Loucy (cell line): Measurements from ENCODE around the gene PAXX.
A peak's percentile ranks its signal among the peaks of the same experiment; 100 is the strongest.

ENCODE experiments used
- EZH2phosphoT487 ChIP-seq: fragments of 200-600 bp; IDR thresholded peaks from 2 replicates; pipeline ENCODE4 v1.6.1; 2018; ENCODE audit warnings: antibody characterized with exemption, mild to moderate bottlenecking, moderate library complexity, borderline replicate concordance
- TF ChIP-seq, protein P1 (sequence below): fragments of 200-600 bp; sonication (generic); conservative IDR thresholded peaks from 2 replicates; pipeline ENCODE4 v1.5.1; 2014; ENCODE audit warnings: mild to moderate bottlenecking, antibody characterized with exemption, low read length

DNA sequence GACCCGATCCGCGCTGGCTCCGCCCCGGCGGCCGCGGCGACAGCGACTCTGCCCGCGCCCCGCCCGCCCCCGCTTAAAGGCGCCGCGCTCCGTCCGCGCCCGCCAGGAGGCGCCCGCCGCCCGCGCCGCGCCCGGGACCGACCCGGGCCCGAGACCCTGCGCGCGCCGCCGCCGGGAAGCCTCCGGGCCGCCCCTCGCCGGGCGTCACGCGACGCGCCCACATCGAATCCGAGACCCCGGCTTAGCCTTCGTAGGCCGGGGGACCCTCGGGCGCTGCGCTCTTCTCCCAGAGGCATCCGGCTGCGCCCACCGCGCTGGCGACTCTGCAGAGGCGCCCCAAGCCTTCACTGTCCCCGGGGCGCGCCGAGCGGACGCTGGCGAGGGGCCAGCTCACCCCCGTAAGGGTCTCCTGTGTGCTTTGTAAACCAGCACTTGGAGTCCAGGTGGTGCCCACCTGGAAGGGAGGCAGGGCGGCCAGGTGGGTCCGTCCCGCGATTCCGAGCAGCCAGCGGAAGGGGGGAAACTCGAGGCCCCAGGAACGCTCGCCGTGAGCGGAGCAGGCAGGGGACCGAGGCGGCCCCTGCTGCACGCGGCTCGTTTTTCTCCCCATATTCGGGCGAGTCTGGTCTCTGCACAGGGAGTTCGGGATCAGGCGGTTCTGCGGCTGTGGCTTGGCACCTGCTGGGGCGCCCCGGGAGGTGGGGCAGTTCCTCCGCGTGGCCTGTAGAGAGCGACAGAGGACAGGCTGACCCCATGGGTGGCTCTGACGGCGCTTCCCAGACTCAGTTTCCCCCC, 36.2 kb downstream of the PAXX start:
- TF ChIP-seq, protein P1, sequence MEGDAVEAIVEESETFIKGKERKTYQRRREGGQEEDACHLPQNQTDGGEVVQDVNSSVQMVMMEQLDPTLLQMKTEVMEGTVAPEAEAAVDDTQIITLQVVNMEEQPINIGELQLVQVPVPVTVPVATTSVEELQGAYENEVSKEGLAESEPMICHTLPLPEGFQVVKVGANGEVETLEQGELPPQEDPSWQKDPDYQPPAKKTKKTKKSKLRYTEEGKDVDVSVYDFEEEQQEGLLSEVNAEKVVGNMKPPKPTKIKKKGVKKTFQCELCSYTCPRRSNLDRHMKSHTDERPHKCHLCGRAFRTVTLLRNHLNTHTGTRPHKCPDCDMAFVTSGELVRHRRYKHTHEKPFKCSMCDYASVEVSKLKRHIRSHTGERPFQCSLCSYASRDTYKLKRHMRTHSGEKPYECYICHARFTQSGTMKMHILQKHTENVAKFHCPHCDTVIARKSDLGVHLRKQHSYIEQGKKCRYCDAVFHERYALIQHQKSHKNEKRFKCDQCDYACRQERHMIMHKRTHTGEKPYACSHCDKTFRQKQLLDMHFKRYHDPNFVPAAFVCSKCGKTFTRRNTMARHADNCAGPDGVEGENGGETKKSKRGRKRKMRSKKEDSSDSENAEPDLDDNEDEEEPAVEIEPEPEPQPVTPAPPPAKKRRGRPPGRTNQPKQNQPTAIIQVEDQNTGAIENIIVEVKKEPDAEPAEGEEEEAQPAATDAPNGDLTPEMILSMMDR = peak; percentile 45; the same call in 1 of the 2 replicates
- no peak for TF ChIP-seq EZH2phosphoT487
